ENCODE results near the gene ACVR2B.

The ACVR2B gene

GRCh38 chr3:38507120-38507519 lies 53.4 kb downstream of the ACVR2B start:
- no peak overlapping the region for H3K4me3 ChIP-seq (replicated peaks; ENCODE audit: low read depth, low read length)
- no peak for DNase-seq (ENCODE audit: low read depth)
- no peak for TF ChIP-seq CTCF (IDR thresholded peaks at IDR 0.05; ENCODE audit: low read length, missing control alignments)

- DNase-seq (ENCODE audit: low read depth) = no peak
- no peak for TF ChIP-seq CTCF (IDR thresholded peaks at IDR 0.05; ENCODE audit: low read length, missing control alignments)
- H3K4me3 ChIP-seq (replicated peaks; ENCODE audit: low read depth, low read length) = no peak overlapping the region
Observed at GRCh38 chr3:38509732-38510131, 56.0 kb downstream of the ACVR2B start.

DNA sequence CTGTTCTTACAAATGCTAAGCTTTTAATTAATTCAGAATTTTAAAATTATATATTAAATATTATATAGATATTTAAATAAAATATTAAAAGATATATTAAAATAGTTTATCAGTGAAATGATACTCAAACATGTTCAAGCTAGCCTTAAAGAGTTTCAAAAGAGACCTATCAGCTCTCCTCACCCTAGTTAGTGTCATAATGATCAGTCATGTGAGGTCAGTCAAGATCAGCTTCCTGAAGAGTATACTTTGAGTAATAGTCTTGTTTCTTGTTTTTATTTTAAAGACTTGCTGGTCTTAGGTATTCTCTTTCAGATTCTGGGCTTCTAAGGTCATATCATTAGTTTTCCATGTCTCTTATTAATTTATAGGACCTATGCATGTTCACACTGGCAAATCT lies 56.9 kb downstream of the ACVR2B start:
- TF ChIP-seq CTCF (IDR thresholded peaks at IDR 0.05; ENCODE audit: low read length, missing control alignments) = no peak
- DNase-seq (ENCODE audit: low read depth) = no peak
- H3K4me3 ChIP-seq (replicated peaks; ENCODE audit: low read depth, low read length) = no peak overlapping the region

DNA sequence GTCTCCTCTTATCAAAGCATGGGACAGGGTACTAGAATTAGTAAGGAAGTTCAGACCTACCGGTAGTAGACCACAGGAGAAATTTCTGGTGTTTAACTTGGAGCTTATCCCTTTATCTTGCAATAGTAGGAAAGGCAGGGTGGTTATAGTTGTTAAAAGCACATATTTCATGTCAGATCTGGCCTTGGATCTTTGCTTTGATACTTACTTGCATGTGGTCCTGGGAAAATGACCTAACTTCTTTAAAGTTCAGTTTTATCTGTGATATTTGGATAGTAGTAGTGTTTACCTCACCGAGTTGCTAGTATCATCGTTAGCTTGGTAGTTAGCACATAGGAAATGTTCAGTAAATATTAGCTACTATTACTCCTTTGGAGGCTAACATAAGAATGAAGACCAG lies 57.9 kb downstream of the ACVR2B start:
- no peak for DNase-seq (ENCODE audit: low read depth)
- H3K4me3 ChIP-seq (replicated peaks; ENCODE audit: low read depth, low read length) = no peak overlapping the region
- TF ChIP-seq CTCF (IDR thresholded peaks at IDR 0.05; ENCODE audit: low read length, missing control alignments) = no peak

DNA sequence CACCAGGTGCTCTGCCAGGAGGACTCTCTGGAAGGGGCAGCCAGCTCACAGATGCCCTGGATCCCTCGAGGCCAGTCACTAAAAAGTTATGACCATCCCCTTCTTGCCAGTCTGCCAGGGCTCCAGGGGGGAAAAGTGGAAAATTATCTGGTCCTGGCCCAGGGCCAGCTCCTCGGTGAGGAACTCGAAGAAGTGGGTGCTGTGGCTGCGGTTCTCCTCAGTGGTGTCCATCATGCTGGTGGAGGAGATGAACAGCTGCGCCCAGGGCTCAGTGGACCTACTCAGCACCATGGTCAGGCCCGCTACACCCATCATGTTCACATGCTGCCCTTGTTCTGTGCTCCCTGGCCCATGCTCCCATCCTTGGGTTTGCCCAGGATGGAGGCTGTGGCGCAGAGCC lies 61.7 kb downstream of the ACVR2B start:
- no peak for TF ChIP-seq CTCF (IDR thresholded peaks at IDR 0.05; ENCODE audit: low read length, missing control alignments)
- DNase-seq (ENCODE audit: low read depth) = no peak
- H3K4me3 ChIP-seq (replicated peaks; ENCODE audit: low read depth, low read length) = no peak overlapping the region

DNA sequence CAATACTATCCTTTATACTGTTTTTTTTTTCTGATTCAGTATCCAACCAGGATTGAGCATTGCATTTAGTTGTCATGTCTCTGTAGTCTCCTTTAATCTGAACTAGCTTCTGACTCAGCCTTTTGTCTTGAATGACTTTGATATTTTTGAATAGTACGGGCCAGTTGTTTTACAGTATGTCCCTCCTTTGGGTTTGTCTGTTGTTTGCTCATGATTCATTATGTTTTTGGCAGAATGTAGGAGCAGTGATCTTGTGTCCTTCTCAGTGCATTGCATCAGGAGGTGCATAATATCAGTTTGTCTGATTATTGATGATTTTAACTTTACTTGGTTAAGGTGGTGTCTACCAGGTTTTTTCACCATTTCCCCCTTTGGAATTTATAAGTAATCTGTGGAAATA lies 63.0 kb downstream of the ACVR2B start:
- no peak for TF ChIP-seq CTCF (IDR thresholded peaks at IDR 0.05; ENCODE audit: low read length, missing control alignments)
- H3K4me3 ChIP-seq (replicated peaks; ENCODE audit: low read depth, low read length) = no peak overlapping the region
- DNase-seq (ENCODE audit: low read depth) = peak; percentile 49

DNA sequence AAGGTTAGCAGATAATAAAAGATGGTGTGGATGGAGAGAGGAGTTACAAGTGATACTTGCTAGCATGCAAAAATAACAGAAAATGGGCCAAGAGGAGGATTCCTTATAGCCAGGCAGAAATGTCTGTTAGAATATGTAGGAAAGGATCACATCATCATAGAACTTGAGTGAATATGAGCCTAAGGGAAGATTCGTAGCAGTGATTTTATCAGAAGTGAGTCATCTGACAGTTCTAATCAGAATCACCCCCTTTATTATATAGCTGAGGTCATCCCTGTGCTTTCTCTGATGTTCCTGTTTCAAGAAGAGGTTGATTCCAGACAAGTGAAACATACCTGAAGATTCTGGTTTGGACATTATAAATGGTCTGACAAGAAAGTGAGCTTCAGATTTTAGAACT lies 65.3 kb downstream of the ACVR2B start:
- TF ChIP-seq CTCF (IDR thresholded peaks at IDR 0.05; ENCODE audit: low read length, missing control alignments) = no peak
- no peak for DNase-seq (ENCODE audit: low read depth)
- no peak overlapping the region for H3K4me3 ChIP-seq (replicated peaks; ENCODE audit: low read depth, low read length)
